HepG2 (cell line): ENCODE data around the gene MUC15. TPM values are rescaled to one million over a fixed set of nuclear protein-coding genes. Genes with fewer than 3 reads are reported as not detected.

Experiments
- ATAC-seq: fragments of 200-7000 bp; cut with Tn5 transposase; 3 replicates; pipeline ENCODE4 v1.9.1; 2020; ENCODE audit warnings: mild to moderate bottlenecking, moderate library complexity
- BruUV-seq: library from RNA; stranded (reverse); fragments of 400-500 nt; replicated peaks from 2 replicates; lab custom pipeline; 2021; lab: Mats Ljungman, UMichigan
- CTCF ChIA-PET: fragments of 300-600 bp; formaldehyde crosslinking; extraction: SDS; loops from one replicate; lab custom pipeline; 2021; ENCODE audit warnings: low total read pairs, inconsistent platforms, low intra/inter-chr PET ratio; lab: Yijun Ruan, JAX
- POLR2A ChIA-PET: fragments of 350-600 bp; sonication (Branson Sonifier 250); formaldehyde crosslinking; loops from one replicate; lab custom pipeline; 2020; ENCODE audit warnings: antibody characterized with exemption, inconsistent platforms; lab: Yijun Ruan, JAX
- DNase-seq: peaks from one replicate; pipeline ENCODE4 v3.0.0-alpha.2; 2015; ENCODE audit warnings: low spot score
- FAIRE-seq: peaks from 3 replicates; lab custom pipeline; 2011; peaks lifted over from hg19 to GRCh38; lab: Jason Lieb, UNC
- H2AFZ ChIP-seq: one replicate; pipeline ENCODE4 v1.6.1; 2011; ENCODE audit warnings: low read length, inconsistent platforms
- H3K27ac ChIP-seq: fragments of 300-600 bp; 3 replicates; pipeline ENCODE4 v1.8.0; 2011; ENCODE audit warnings: mixed run types, mild to moderate bottlenecking, mixed read lengths, low read length, inconsistent platforms; ENCODE audit not compliant: insufficient read depth; ENCODE audit errors: extremely low read length
- H3K27me3 ChIP-seq, 2 experiments: fragments of 200-600 bp in 1 of 2; 2 replicates in 1 of 2; 3 replicates in 1 of 2; pipeline versions ENCODE4 v1.6.0 to v1.8.0; 2011; ENCODE audit warnings: low read length in 2 of 2, mild to moderate bottlenecking in 2 of 2, moderate library complexity in 2 of 2, inconsistent platforms in 1 of 2; ENCODE audit not compliant: insufficient read depth in 2 of 2, control insufficient read depth in 1 of 2
- H3K36me3 ChIP-seq, 2 experiments: fragments of 200-600 bp in 1 of 2; replicated peaks in 1 of 2; 2 replicates in 1 of 2; 3 replicates in 1 of 2; pipeline versions ENCODE4 v1.5.1 to v1.8.0; 2011; ENCODE audit warnings: low read length in 2 of 2, inconsistent platforms in 1 of 2; ENCODE audit not compliant: insufficient read depth in 2 of 2, control insufficient read depth in 1 of 2
- H3K4me1 ChIP-seq: 2 replicates; pipeline ENCODE4 v1.5.1; 2012; ENCODE audit warnings: low read length, inconsistent platforms; ENCODE audit not compliant: insufficient read depth
- H3K4me2 ChIP-seq: 2 replicates; pipeline ENCODE4 v1.6.0; 2011; ENCODE audit warnings: low read depth, low read length, inconsistent platforms
- H3K4me3 ChIP-seq, 3 experiments: fragments of 200-600 bp in 1 of 3; sonication (generic), shearing (Covaris generic) in 1 of 3; replicated peaks in 1 of 3; 2 replicates each; pipeline ENCODE4 v1.5.1; 2011 to 2016; ENCODE audit warnings: low read length in 3 of 3, inconsistent platforms in 2 of 3, low read depth in 2 of 3, mild to moderate bottlenecking in 2 of 3, control low read depth in 1 of 3, mixed read lengths in 1 of 3; ENCODE audit not compliant: insufficient read depth in 1 of 3
- H3K79me2 ChIP-seq: one replicate; pipeline ENCODE4 v1.6.1; 2011; ENCODE audit warnings: low read length, inconsistent platforms; ENCODE audit not compliant: insufficient read depth
- H3K9ac ChIP-seq: 2 replicates; pipeline ENCODE4 v1.6.0; 2011; ENCODE audit warnings: mild to moderate bottlenecking, low read depth, low read length, inconsistent platforms; ENCODE audit not compliant: insufficient read depth
- H3K9me3 ChIP-seq: 2 replicates; pipeline ENCODE4 v1.5.1; 2012; ENCODE audit warnings: mild to moderate bottlenecking, low read length
- H4K20me1 ChIP-seq: 2 replicates; pipeline ENCODE4 v1.6.0; 2011; ENCODE audit warnings: inconsistent platforms, mild to moderate bottlenecking, low read length, moderate library complexity; ENCODE audit not compliant: insufficient read depth
- ATF5 ChIP-seq: sonication (generic); formaldehyde crosslinking; IDR thresholded peaks from 2 replicates; pipeline ENCODE4 v1.4.0; 2020; ENCODE audit warnings: mild to moderate bottlenecking, low read depth, missing genetic modification reagents
- ATF7 ChIP-seq, 2 experiments: fragments of 450-650 bp in 1 of 2; sonication (generic) in 1 of 2; formaldehyde crosslinking in 1 of 2; IDR thresholded peaks; 2 replicates each; pipeline versions ENCODE4 v1.4.0 to v1.6.1; 2016 to 2020; ENCODE audit warnings: antibody characterized with exemption in 1 of 2, mild to moderate bottlenecking in 1 of 2, missing genetic modification reagents in 1 of 2
- EED ChIP-seq: sonication (generic); formaldehyde crosslinking; IDR thresholded peaks from 2 replicates; pipeline ENCODE4 v1.5.0; 2020; ENCODE audit warnings: mild to moderate bottlenecking, missing genetic modification reagents
- IKZF4 ChIP-seq: sonication (generic); formaldehyde crosslinking; IDR thresholded peaks from 2 replicates; pipeline ENCODE4 v1.5.1; 2020; ENCODE audit warnings: borderline replicate concordance, mild to moderate bottlenecking, low read depth, missing genetic modification reagents; ENCODE audit errors: not compliant biosample characterization
- KAT7 ChIP-seq: IDR thresholded peaks from 2 replicates; pipeline ENCODE4 v1.6.1; 2018; ENCODE audit warnings: borderline replicate concordance, missing compliant biosample characterization
- MTF1 ChIP-seq: sonication (generic); formaldehyde crosslinking; IDR thresholded peaks from 2 replicates; pipeline ENCODE4 v1.5.0; 2020; ENCODE audit warnings: missing genetic modification reagents
- NFIB ChIP-seq: sonication (generic); formaldehyde crosslinking; IDR thresholded peaks from 2 replicates; pipeline ENCODE4 v1.9.0; 2021; ENCODE audit warnings: missing genetic modification reagents, mild to moderate bottlenecking, borderline replicate concordance
- NR2F6 ChIP-seq, 2 experiments: IDR thresholded peaks; 2 replicates each; pipeline ENCODE4 v1.6.1; 2016; ENCODE audit warnings: antibody characterized with exemption in 1 of 2, mild to moderate bottlenecking in 1 of 2
- PRPF4 ChIP-seq: fragments of 200-400 bp; formaldehyde crosslinking; IDR thresholded peaks from 2 replicates; pipeline ENCODE4 v1.6.1; 2016; ENCODE audit warnings: low read length, low read depth; ENCODE audit not compliant: poor library complexity, severe bottlenecking
- TIGD3 ChIP-seq: sonication (generic); formaldehyde crosslinking; IDR thresholded peaks from 2 replicates; pipeline ENCODE4 v1.5.1; 2020; ENCODE audit warnings: mild to moderate bottlenecking, missing genetic modification reagents, borderline replicate concordance
- TRIM24 ChIP-seq: sonication (generic); formaldehyde crosslinking; IDR thresholded peaks from 2 replicates; pipeline ENCODE4 v1.8.0; 2022; ENCODE audit warnings: mild to moderate bottlenecking, missing genetic modification reagents
- ZNF430 ChIP-seq: sonication (generic); formaldehyde crosslinking; IDR thresholded peaks from 2 replicates; pipeline ENCODE4 v1.9.0; 2021; ENCODE audit warnings: mild to moderate bottlenecking, missing genetic modification reagents
- ZNF562 ChIP-seq: sonication (generic); formaldehyde crosslinking; IDR thresholded peaks from 2 replicates; pipeline ENCODE4 v1.8.0; 2022; ENCODE audit warnings: missing genetic modification reagents, borderline replicate concordance
- ZNF703 ChIP-seq: sonication (generic); formaldehyde crosslinking; IDR thresholded peaks from 2 replicates; pipeline ENCODE4 v1.5.1; 2020; ENCODE audit warnings: missing genetic modification reagents, mild to moderate bottlenecking, moderate library complexity, borderline replicate concordance
- ZNF841 ChIP-seq: sonication (generic); formaldehyde crosslinking; IDR thresholded peaks from 2 replicates; pipeline ENCODE4 v1.8.1; 2023; ENCODE audit warnings: missing genetic modification reagents, borderline replicate concordance
- WGBS: methylation state at CpG from one replicate; pipeline ENCODE4 v1.1.6; 2017; ENCODE audit warnings: low lambda C conversion rate; 5-methylcytosine and 5-hydroxymethylcytosine counted together
- in situ Hi-C: cut with HindIII; loops from 2 replicates; pipeline ENCODE4 v1.10.0; 2017; ENCODE audit warnings: low pct_unique_long_range_greater_than_20kb; ENCODE audit not compliant: extremely low pct_ligation_motif_present
- intact Hi-C: fragments of 100-400 bp; cut with micrococcal nuclease; formaldehyde crosslinking; loops from one replicate; pipeline ENCODE4 v1.10.0; 2022; ENCODE audit not compliant: unreplicated experiment
- polyA plus RNA-seq, 8 experiments: library from polyadenylated mRNA; depleted of rRNA in 3 of 8; stranded (reverse) in 7 of 8; unstranded in 1 of 8; fragments of >200 nt; fragmentation: Illumina TruSeq in 4 of 8; extraction: Trizol in 4 of 8; gene quantifications; 2 replicates each; pipeline versions ENCODE4 v1.2.1 to v1.2.3, GENCODE V29; 2011 to 2016; ENCODE audit warnings: low read depth in 4 of 8, missing spikeins in 1 of 8, mixed read lengths in 1 of 8; ENCODE audit not compliant: insufficient read depth in 1 of 8
- total RNA-seq, 5 experiments: library from RNA; depleted of rRNA; stranded (reverse); fragments of >200 nt; fragmentation: Illumina TruSeq; extraction: Trizol; gene quantifications; 2 replicates each; pipeline ENCODE4 v1.2.3, GENCODE V29; 2016; ENCODE audit warnings: low read depth in 1 of 5
- TF ChIP-seq, protein P1 (sequence below): sonication (generic); formaldehyde crosslinking; IDR thresholded peaks from 2 replicates; pipeline ENCODE4 v1.5.1; 2020; ENCODE audit warnings: missing genetic modification reagents, mild to moderate bottlenecking, borderline replicate concordance

MUC15 gene
- total and polyA plus RNA-seq, 2 of the 13 experiments (the other 11 are each of a cell fraction or from before 2014, with no cell fraction given) = 4.5 to 18.0 TPM

DNA sequence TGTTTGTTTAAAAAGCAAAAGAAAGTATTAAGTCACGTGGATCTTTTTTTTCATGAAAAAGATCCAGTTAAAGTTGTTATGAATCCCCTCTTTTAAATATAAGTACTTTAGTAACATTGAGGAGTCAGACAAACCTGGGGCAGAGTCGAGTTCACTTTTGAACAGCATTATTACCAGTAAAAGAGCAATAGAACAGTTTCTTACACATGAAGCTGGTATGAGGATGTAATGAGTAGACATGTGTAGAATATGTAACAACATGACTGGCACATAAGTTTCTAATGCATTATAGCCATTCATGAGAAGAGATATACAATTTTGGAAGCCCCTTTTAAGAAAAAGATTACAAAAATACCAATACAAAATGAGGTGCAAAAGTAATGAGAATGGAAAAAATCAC lies 7.6 kb upstream of the MUC15 start:
- Histone ChIP-seq H3K9me3 (no peaks in the 10 kb centered on the region), H3K79me2 (no peaks in the 10 kb centered on the region), H3K36me3 (no peaks in the 10 kb centered on the region), H3K27ac (no peak overlapping the region), H2AFZ (no peak overlapping the region), H3K4me1 (no peaks in the 10 kb centered on the region), H3K9ac (no peak overlapping the region), H3K4me3 (no peak overlapping the region), H3K4me2 (no peak overlapping the region), H4K20me1 (no peaks in the 10 kb centered on the region), H3K27me3 (no peaks in the 10 kb centered on the region)
- 40% methylated on average over 2 of the region's 2 CpGs for WGBS
- TF ChIP-seq ZNF841 (CRISPR knock-in tag) (no peak), TRIM24 (CRISPR knock-in tag) (no peak), KAT7 (CRISPR knock-in tag) (no peak), ZNF562 (CRISPR knock-in tag) (no peak), NR2F6 (IDR thresholded peaks at IDR 0.05) (no peak), NR2F6 (CRISPR knock-in tag; IDR thresholded peaks at IDR 0.05) (no peak), ATF5 (CRISPR knock-in tag) (no peak), NFIB (CRISPR knock-in tag) (no peak), EED (CRISPR knock-in tag) (no peak), ATF7 (IDR thresholded peaks at IDR 0.05) (no peak), ATF7 (CRISPR knock-in tag; IDR thresholded peaks at IDR 0.05) (no peak), PRPF4 (no peak), TIGD3 (CRISPR knock-in tag) (no peak), IKZF4 (CRISPR knock-in tag) (no peak), ZNF703 (CRISPR knock-in tag) (no peak), ZNF430 (CRISPR knock-in tag) (no peak), MTF1 (CRISPR knock-in tag) (no peak)
- TF ChIP-seq, protein P1, sequence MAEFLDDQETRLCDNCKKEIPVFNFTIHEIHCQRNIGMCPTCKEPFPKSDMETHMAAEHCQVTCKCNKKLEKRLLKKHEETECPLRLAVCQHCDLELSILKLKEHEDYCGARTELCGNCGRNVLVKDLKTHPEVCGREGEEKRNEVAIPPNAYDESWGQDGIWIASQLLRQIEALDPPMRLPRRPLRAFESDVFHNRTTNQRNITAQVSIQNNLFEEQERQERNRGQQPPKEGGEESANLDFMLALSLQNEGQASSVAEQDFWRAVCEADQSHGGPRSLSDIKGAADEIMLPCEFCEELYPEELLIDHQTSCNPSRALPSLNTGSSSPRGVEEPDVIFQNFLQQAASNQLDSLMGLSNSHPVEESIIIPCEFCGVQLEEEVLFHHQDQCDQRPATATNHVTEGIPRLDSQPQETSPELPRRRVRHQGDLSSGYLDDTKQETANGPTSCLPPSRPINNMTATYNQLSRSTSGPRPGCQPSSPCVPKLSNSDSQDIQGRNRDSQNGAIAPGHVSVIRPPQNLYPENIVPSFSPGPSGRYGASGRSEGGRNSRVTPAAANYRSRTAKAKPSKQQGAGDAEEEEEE = no peak
- FAIRE-seq = no peak
- DNase-seq = no peak
- in situ Hi-C loops (no loop called here), intact Hi-C loops (no loop called here)
- no peak for ATAC-seq
- ChIA-PET CTCF (no interaction called here), POLR2A (no interaction called here)
- no TSS peak for BruUV-seq
